HCT116 (cell line): ENCODE measurements around the gene DNAJC6. TPM values are rescaled to one million over a fixed set of nuclear protein-coding genes. Genes with fewer than 3 reads are reported as not detected.

Experiments used
- ATAC-seq: fragments of 200-7000 bp; cut with Tn5 transposase; 2 replicates; pipeline ENCODE4 v1.9.1; 2020; ENCODE audit warnings: mild to moderate bottlenecking, moderate library complexity
- BruUV-seq: library from RNA; stranded (reverse); fragments of 400-500 nt; replicated peaks from 2 replicates; lab custom pipeline; 2021; lab: Mats Ljungman, UMichigan
- CTCF ChIA-PET: fragments of 300-600 bp; sonication (Branson Sonifier 250); formaldehyde crosslinking; loops from one replicate; lab custom pipeline; 2021; ENCODE audit warnings: antibody characterized with exemption; lab: Charles Lee
- POLR2A ChIA-PET: fragments of 300-600, 350-600 bp; sonication (Branson Sonifier 250); formaldehyde crosslinking; loops from one replicate; lab custom pipeline; 2021; ENCODE audit warnings: antibody characterized with exemption; lab: Charles Lee
- RAD21 ChIA-PET, 2 experiments: fragments of 300-600 bp; sonication (Branson Sonifier 250); formaldehyde crosslinking; loops; one replicate each; lab custom pipeline; 2023; ENCODE audit warnings: low total read pairs in 2 of 2; ENCODE audit not compliant: uncharacterized antibody in 2 of 2, unreplicated experiment in 2 of 2, low non-redundant PET in 1 of 2; lab: Charles Lee
- DNase-seq: peaks from one replicate; pipeline ENCODE4 v3.0.0-alpha.2; 2010; ENCODE audit warnings: low read depth, low spot score
- H2AFZ ChIP-seq: fragments of 200-600 bp; shearing (Covaris generic), sonication (generic); 2 replicates; pipeline ENCODE4 v1.6.1; 2017; ENCODE audit warnings: low read depth, mixed run types, mixed read lengths, antibody characterized with exemption, low read length; ENCODE audit not compliant: poor library complexity, severe bottlenecking
- H3K27ac ChIP-seq: 2 replicates; pipeline ENCODE4 v1.5.1; 2012; ENCODE audit warnings: low read depth, low read length
- H3K27me3 ChIP-seq: fragments of 200-600 bp; sonication (generic); 2 replicates; pipeline ENCODE4 v1.6.1; 2016; ENCODE audit warnings: mixed run types, low read length, mixed read lengths; ENCODE audit not compliant: insufficient read depth
- H3K36me3 ChIP-seq, 2 experiments: fragments of 200-500 bp in 1 of 2; fragments of 200-600 bp in 1 of 2; sonication (Bioruptor generic) in 1 of 2; sonication (generic) in 1 of 2; 2 replicates each; pipeline versions ENCODE4 v1.5.1 to v1.6.1; 2014 to 2016; ENCODE audit warnings: low read length in 2 of 2, inconsistent platforms in 1 of 2, mixed read lengths in 1 of 2, mixed run types in 1 of 2; ENCODE audit not compliant: insufficient read depth in 2 of 2, control insufficient read depth in 1 of 2
- H3K4me1 ChIP-seq, 2 experiments: fragments of 200-600 bp in 1 of 2; sonication (generic) in 1 of 2; 2 replicates each; pipeline versions ENCODE4 v1.5.1 to v1.6.1; 2012 to 2017; ENCODE audit warnings: low read length in 2 of 2, inconsistent platforms in 1 of 2, mild to moderate bottlenecking in 1 of 2, mixed read lengths in 1 of 2, mixed run types in 1 of 2, moderate library complexity in 1 of 2; ENCODE audit not compliant: insufficient read depth in 2 of 2, control insufficient read depth in 1 of 2
- H3K4me2 ChIP-seq: fragments of 200-600 bp; sonication (generic); 2 replicates; pipeline ENCODE4 v1.6.1; 2017; ENCODE audit warnings: mixed run types, low read length, mixed read lengths
- H3K4me3 ChIP-seq, 2 experiments: fragments of 200-600 bp in 1 of 2; sonication (generic) in 1 of 2; replicated peaks in 1 of 2; 2 replicates each; pipeline ENCODE4 v1.5.1; 2011 to 2016; ENCODE audit warnings: low read length in 2 of 2, control low read depth in 1 of 2, low read depth in 1 of 2, mild to moderate bottlenecking in 1 of 2, mixed read lengths in 1 of 2, mixed run types in 1 of 2
- H3K79me2 ChIP-seq: fragments of 200-600 bp; sonication (generic); 2 replicates; pipeline ENCODE4 v1.6.1; 2017; ENCODE audit warnings: mild to moderate bottlenecking, mixed run types, low read length, moderate library complexity, mixed read lengths; ENCODE audit not compliant: insufficient read depth
- H3K9ac ChIP-seq: fragments of 200-600 bp; sonication (generic); 2 replicates; pipeline ENCODE4 v1.6.1; 2016; ENCODE audit warnings: low read length, mixed read lengths
- H3K9me2 ChIP-seq: fragments of 200-600 bp; sonication (generic), shearing (Covaris generic); 2 replicates; pipeline ENCODE4 v1.6.1; 2017; ENCODE audit warnings: mixed run types, mild to moderate bottlenecking, moderate library complexity; ENCODE audit not compliant: insufficient read depth
- H3K9me3 ChIP-seq, 2 experiments: fragments of 200-500 bp in 1 of 2; fragments of 200-600 bp in 1 of 2; sonication (Bioruptor generic) in 1 of 2; sonication (generic) in 1 of 2; 2 replicates each; pipeline ENCODE4 v1.6.1; 2014 to 2017; ENCODE audit warnings: low read length in 2 of 2, mixed read lengths in 2 of 2, inconsistent platforms in 1 of 2, low read depth in 1 of 2, mild to moderate bottlenecking in 1 of 2, mixed run types in 1 of 2, moderate library complexity in 1 of 2; ENCODE audit not compliant: control insufficient read depth in 1 of 2, insufficient read depth in 1 of 2
- H4K20me1 ChIP-seq: fragments of 200-600 bp; sonication (generic), shearing (Covaris generic); 2 replicates; pipeline ENCODE4 v1.6.1; 2017; ENCODE audit warnings: mixed run types, mild to moderate bottlenecking, moderate library complexity; ENCODE audit not compliant: insufficient read depth
- CBX3 ChIP-seq: IDR thresholded peaks from 2 replicates; pipeline ENCODE4 v1.6.1; 2012; ENCODE audit warnings: low read depth
- EGR1 ChIP-seq: IDR thresholded peaks from 2 replicates; pipeline ENCODE4 v1.6.1; 2012; ENCODE audit warnings: low read depth
- ELF1 ChIP-seq: IDR thresholded peaks from 2 replicates; pipeline ENCODE4 v1.6.1; 2012; ENCODE audit warnings: low read depth, borderline replicate concordance
- EZH2 ChIP-seq: fragments of 200-600 bp; sonication (generic); IDR thresholded peaks from 2 replicates; pipeline ENCODE4 v1.6.1; 2017; ENCODE audit warnings: antibody characterized with exemption, mixed run types
- JUND ChIP-seq: IDR thresholded peaks from 2 replicates; pipeline ENCODE4 v1.6.1; 2012
- POLR2A ChIP-seq: IDR thresholded peaks from 2 replicates; pipeline ENCODE4 v1.7.0; 2011; ENCODE audit warnings: borderline replicate concordance; ENCODE audit not compliant: insufficient read depth, insufficient read length; ENCODE audit errors: extremely low read depth
- RAD21 ChIP-seq: IDR thresholded peaks from 2 replicates; pipeline ENCODE4 v1.6.1; 2012; ENCODE audit warnings: low read depth, mild to moderate bottlenecking
- REST ChIP-seq: IDR thresholded peaks from 2 replicates; pipeline ENCODE4 v1.6.1; 2012; ENCODE audit warnings: low read depth
- SIN3A ChIP-seq: IDR thresholded peaks from 2 replicates; pipeline ENCODE4 v1.6.1; 2012; ENCODE audit warnings: low read depth
- SP1 ChIP-seq: IDR thresholded peaks from 2 replicates; pipeline ENCODE4 v1.6.1; 2012; ENCODE audit warnings: low read depth
- SRF ChIP-seq: IDR thresholded peaks from 2 replicates; pipeline ENCODE4 v1.6.1; 2012; ENCODE audit warnings: low read depth
- TCF7L2 ChIP-seq: IDR thresholded peaks from 2 replicates; pipeline ENCODE4 v1.7.0; 2011; ENCODE audit warnings: borderline replicate concordance, inconsistent platforms; ENCODE audit not compliant: insufficient read depth, insufficient read length; ENCODE audit errors: extremely low read depth
- ZFX ChIP-seq: fragments of 450-650 bp; IDR thresholded peaks from 2 replicates; pipeline ENCODE4 v1.6.1; 2017
- intact Hi-C: fragments of 100-400 bp; cut with micrococcal nuclease; formaldehyde crosslinking; loops from 2 replicates; pipeline ENCODE4 v1.10.0; 2022
- total RNA-seq: library from RNA; stranded (reverse); gene quantifications from one replicate; pipeline ENCODE4 v1.2.1, GENCODE V29; 2021; ENCODE audit not compliant: unreplicated experiment
- TF ChIP-seq, protein P1 (sequence below): IDR thresholded peaks from 2 replicates; pipeline ENCODE4 v1.6.1; 2012
- TF ChIP-seq, protein P2 (sequence below), 3 experiments: fragments of 200-600 bp in 1 of 3; sonication (generic) in 1 of 3; IDR thresholded peaks in 2 of 3; conservative IDR thresholded peaks in 1 of 3; 2 replicates each; pipeline ENCODE4 v1.5.1; 2012 to 2017; ENCODE audit warnings: low read depth in 2 of 3, low read length in 2 of 3, antibody characterized with exemption in 1 of 3, borderline replicate concordance in 1 of 3, control low read depth in 1 of 3, mild to moderate bottlenecking in 1 of 3, mixed read lengths in 1 of 3, mixed run types in 1 of 3, moderate library complexity in 1 of 3; ENCODE audit not compliant: insufficient read depth in 1 of 3
- TF ChIP-seq, protein P3 (sequence below): IDR thresholded peaks from 2 replicates; pipeline ENCODE4 v1.6.1; 2011; ENCODE audit warnings: mild to moderate bottlenecking, low read length, moderate library complexity; ENCODE audit not compliant: insufficient replicate concordance; ENCODE audit errors: extremely low read depth

DNAJC6 gene
- total RNA-seq, 1 experiment from 2014 or later = 9.0 TPM

DNA sequence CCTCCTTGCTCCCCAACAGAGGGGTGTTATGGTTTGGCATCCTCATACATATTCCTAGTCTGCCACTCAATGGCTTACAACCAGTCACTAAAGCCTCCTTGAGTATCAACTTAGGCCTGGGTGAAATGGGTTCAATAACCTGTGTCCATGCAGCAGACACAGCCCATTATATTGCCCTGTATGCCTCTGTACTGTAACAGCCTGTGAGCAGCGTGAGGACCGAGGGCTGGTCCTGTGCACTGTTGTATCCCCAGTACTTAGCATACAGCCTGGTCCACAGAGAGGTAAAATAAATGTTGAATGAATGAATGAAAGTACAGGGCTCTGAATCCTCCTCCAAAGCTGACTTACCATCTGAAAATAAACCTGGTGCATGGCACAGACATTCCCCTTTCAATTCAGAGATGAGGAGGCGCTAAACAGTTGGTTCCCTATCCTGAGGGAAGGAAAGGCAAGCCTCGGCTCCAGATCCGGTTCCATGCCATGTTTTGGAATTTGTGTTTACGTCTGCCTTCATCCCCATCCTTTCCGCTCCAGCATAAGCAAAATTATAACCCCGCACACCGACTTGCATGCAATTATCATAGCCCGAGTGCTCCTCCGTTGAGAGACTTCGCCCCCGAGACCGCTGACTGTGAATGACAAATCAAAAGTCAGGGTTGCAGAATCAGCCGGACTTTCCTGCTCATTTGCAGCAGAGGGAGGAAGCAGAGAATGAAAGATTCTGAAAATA lies 45.0 kb upstream of the DNAJC6 start (continued):
- TF ChIP-seq, protein P1, sequence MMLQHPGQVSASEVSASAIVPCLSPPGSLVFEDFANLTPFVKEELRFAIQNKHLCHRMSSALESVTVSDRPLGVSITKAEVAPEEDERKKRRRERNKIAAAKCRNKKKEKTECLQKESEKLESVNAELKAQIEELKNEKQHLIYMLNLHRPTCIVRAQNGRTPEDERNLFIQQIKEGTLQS = no peak

- H3K36me3 ChIP-seq = no peaks in the 10 kb centered on the region
- no peak overlapping the region for H3K4me2 ChIP-seq
- POLR2A ChIA-PET = no interaction called here
- H3K27me3 ChIP-seq = no peaks in the 10 kb centered on the region
- BruUV-seq = no TSS peak
- RAD21 ChIA-PET = no interaction called here
- H2AFZ ChIP-seq = no peak overlapping the region
- TF ChIP-seq SP1 = no peak
- no peak for TF ChIP-seq EGR1
- no peak for TF ChIP-seq JUND
- TF ChIP-seq SIN3A = no peak
- no peak for TF ChIP-seq ELF1
- no peak for TF ChIP-seq SRF
- TF ChIP-seq RAD21 = no peak
- no peak for TF ChIP-seq ZFX
- TF ChIP-seq CBX3 = no peak
- no peak for TF ChIP-seq TCF7L2
- no peak for TF ChIP-seq REST
- no peak for TF ChIP-seq POLR2A
- TF ChIP-seq, protein P2, sequence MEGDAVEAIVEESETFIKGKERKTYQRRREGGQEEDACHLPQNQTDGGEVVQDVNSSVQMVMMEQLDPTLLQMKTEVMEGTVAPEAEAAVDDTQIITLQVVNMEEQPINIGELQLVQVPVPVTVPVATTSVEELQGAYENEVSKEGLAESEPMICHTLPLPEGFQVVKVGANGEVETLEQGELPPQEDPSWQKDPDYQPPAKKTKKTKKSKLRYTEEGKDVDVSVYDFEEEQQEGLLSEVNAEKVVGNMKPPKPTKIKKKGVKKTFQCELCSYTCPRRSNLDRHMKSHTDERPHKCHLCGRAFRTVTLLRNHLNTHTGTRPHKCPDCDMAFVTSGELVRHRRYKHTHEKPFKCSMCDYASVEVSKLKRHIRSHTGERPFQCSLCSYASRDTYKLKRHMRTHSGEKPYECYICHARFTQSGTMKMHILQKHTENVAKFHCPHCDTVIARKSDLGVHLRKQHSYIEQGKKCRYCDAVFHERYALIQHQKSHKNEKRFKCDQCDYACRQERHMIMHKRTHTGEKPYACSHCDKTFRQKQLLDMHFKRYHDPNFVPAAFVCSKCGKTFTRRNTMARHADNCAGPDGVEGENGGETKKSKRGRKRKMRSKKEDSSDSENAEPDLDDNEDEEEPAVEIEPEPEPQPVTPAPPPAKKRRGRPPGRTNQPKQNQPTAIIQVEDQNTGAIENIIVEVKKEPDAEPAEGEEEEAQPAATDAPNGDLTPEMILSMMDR (IDR thresholded peaks at IDR 0.05 in 2 of 3, conservative IDR thresholded peaks at IDR 0.05 in 1 of 3; ENCODE audit: borderline replicate concordance in 1 of 3, insufficient read depth in 1 of 3, low read depth in 2 of 3, low read length in 2 of 3) = no peak
- TF ChIP-seq, protein P3, sequence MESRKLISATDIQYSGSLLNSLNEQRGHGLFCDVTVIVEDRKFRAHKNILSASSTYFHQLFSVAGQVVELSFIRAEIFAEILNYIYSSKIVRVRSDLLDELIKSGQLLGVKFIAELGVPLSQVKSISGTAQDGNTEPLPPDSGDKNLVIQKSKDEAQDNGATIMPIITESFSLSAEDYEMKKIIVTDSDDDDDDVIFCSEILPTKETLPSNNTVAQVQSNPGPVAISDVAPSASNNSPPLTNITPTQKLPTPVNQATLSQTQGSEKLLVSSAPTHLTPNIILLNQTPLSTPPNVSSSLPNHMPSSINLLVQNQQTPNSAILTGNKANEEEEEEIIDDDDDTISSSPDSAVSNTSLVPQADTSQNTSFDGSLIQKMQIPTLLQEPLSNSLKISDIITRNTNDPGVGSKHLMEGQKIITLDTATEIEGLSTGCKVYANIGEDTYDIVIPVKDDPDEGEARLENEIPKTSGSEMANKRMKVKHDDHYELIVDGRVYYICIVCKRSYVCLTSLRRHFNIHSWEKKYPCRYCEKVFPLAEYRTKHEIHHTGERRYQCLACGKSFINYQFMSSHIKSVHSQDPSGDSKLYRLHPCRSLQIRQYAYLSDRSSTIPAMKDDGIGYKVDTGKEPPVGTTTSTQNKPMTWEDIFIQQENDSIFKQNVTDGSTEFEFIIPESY = no peak
- TF ChIP-seq EZH2 = no peak
- H3K27ac ChIP-seq = no peak overlapping the region
- CTCF ChIA-PET = no interaction called here
- intact Hi-C loops = no loop called here
- no peaks in the 10 kb centered on the region for H3K79me2 ChIP-seq
- H3K4me3 ChIP-seq = no peak overlapping the region
- peaks cover 0 to 11% of the 10 kb centered on the region in 2 experiments; a peak in 3 of 4 replicates for H3K4me1 ChIP-seq
- no peak for DNase-seq
- ATAC-seq = no peak
- no peaks in the 10 kb centered on the region for H3K9me2 ChIP-seq
- H3K9me3 ChIP-seq = no peaks in the 10 kb centered on the region
- no peak overlapping the region for H3K9ac ChIP-seq
- no peaks in the 10 kb centered on the region for H4K20me1 ChIP-seq
Measured at GRCh38 chr1:65265296-65265650, 44.1 kb upstream of the DNAJC6 start.
